ENCODE results near the gene FAM124A.

The FAM124A gene

DNA sequence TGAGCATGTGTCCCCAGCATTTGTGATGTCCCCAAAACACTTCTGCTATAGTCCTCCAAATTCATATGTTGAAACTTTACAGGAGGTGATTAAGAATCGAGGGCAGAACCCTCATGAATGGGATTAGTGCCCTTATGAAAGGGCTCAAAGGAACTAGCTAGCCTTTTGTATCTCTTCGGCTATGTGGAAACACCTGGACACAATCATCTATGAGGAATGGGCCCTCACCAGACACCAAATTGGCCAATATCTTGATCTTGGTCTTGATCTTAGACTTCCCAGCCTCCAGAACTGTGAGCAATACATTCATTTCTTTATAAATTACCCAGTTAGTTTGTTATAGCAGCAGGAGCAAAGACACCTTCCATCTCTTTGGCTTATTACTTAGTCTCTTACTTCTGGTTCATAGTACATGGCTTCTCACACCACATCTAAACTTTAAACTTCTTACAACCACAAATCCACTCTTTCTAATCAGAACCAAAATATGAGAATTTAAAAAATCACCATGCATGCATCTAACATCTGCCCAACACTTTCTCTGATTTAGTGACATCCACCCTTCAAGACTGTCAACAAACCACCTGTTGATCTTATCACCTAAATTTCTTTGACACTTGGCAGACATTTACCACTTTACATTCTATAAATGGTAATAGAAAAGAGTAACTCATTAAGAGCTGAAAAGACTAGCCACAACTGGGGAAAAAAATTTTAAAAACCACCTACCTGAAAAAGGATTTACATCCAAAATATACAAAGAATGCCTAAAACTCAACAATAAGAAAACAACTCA lies 110.6 kb downstream of the FAM124A start:
- no peaks in the 10 kb centered on the region for H3K9me3 Mint-ChIP-seq

DNA sequence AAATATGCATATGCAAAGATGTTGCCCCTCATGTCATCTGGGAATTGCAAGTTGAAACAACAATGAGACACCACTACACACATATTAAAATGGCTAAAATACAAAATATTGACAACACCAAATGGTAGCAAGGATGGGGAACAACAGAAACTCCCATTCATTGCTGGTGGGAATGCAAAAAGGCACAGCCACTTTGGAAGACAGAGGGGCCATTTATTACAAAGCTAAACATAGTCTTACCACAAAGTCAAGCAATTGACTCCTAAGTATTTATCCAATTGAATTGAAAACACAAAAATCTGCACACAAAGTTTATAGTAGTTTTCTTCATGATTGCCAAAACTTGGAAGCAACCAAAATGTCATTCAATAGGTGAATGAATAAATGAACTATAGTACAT lies 111.2 kb downstream of the FAM124A start:
- TF ChIP-seq, protein P1, sequence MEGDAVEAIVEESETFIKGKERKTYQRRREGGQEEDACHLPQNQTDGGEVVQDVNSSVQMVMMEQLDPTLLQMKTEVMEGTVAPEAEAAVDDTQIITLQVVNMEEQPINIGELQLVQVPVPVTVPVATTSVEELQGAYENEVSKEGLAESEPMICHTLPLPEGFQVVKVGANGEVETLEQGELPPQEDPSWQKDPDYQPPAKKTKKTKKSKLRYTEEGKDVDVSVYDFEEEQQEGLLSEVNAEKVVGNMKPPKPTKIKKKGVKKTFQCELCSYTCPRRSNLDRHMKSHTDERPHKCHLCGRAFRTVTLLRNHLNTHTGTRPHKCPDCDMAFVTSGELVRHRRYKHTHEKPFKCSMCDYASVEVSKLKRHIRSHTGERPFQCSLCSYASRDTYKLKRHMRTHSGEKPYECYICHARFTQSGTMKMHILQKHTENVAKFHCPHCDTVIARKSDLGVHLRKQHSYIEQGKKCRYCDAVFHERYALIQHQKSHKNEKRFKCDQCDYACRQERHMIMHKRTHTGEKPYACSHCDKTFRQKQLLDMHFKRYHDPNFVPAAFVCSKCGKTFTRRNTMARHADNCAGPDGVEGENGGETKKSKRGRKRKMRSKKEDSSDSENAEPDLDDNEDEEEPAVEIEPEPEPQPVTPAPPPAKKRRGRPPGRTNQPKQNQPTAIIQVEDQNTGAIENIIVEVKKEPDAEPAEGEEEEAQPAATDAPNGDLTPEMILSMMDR (IDR thresholded peaks at IDR 0.05; ENCODE audit: unreplicated experiment in 3 of 3): no peak
- H3K4me3 Mint-ChIP-seq: no peak overlapping the region
- no peak overlapping the region for H3K27ac Mint-ChIP-seq
- no peaks in the 10 kb centered on the region for H3K4me1 Mint-ChIP-seq
- H3K9me3 Mint-ChIP-seq: no peaks in the 10 kb centered on the region
- H3K27me3 Mint-ChIP-seq (ENCODE audit: low read depth): no peaks in the 10 kb centered on the region
- H3K36me3 Mint-ChIP-seq (ENCODE audit: low read depth): no peaks in the 10 kb centered on the region

More for the DNA sequence above, 110.6 kb downstream of the FAM124A start:
- Mint-ChIP-seq H3K27ac (no peak overlapping the region), H3K4me3 (no peak overlapping the region), H3K36me3 (ENCODE audit: low read depth) (no peaks in the 10 kb centered on the region), H3K27me3 (ENCODE audit: low read depth) (no peaks in the 10 kb centered on the region), H3K4me1 (no peaks in the 10 kb centered on the region)
- TF ChIP-seq, protein P1 (IDR thresholded peaks at IDR 0.05; ENCODE audit: unreplicated experiment in 3 of 3): no peak

DNA sequence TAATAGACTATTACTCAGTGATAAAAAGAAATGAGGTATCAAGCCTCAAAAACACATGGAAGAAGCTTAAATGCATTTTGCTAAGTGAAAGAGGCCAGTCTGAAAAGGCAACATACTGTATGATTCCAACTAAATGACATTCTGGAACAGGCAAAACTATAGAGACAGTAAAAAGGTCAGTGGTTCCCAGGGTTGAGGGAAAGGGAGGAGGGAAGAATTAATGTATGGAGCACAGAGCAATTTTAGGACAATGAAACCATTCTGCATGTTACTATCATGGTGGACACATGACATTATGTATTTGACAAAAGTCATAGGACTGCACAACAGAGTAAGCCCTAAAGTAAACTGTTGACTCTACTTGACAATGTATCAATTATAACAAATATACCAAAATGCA lies 111.6 kb downstream of the FAM124A start:
- no peaks in the 10 kb centered on the region for H3K9me3 Mint-ChIP-seq
- TF ChIP-seq, protein P1 (IDR thresholded peaks at IDR 0.05; ENCODE audit: unreplicated experiment in 3 of 3): no peak
- H3K27me3 Mint-ChIP-seq (ENCODE audit: low read depth): no peaks in the 10 kb centered on the region
- H3K27ac Mint-ChIP-seq: no peak overlapping the region
- no peak overlapping the region for H3K4me3 Mint-ChIP-seq
- no peaks in the 10 kb centered on the region for H3K4me1 Mint-ChIP-seq
- H3K36me3 Mint-ChIP-seq (ENCODE audit: low read depth): no peaks in the 10 kb centered on the region

All from nephron (organoid).